Immature natural killer cell (primary cell): ENCODE results near the gene ZNF10. TPM values are rescaled to one million over a fixed set of nuclear protein-coding genes. Genes with fewer than 3 reads are reported as not detected.

Source experiments
- DNase-seq, 3 donors: peaks; one replicate each; pipeline ENCODE4 v3.0.0; 2022; ENCODE audit warnings: mixed read lengths in 1 of 3
- H3K27ac Mint-ChIP-seq, 6 donors: one replicate each; pipeline ENCODE4 v1.8.0; 2020; ENCODE audit warnings: mixed read lengths in 6 of 6, mild to moderate bottlenecking in 5 of 6, inconsistent platforms in 4 of 6, moderate library complexity in 3 of 6
- H3K27me3 Mint-ChIP-seq, 3 donors: one replicate each; pipeline ENCODE4 v1.8.0; 2020 to 2021; ENCODE audit warnings: low read depth in 3 of 3, mild to moderate bottlenecking in 3 of 3, mixed read lengths in 3 of 3, moderate library complexity in 3 of 3, inconsistent platforms in 1 of 3
- H3K36me3 Mint-ChIP-seq, 3 donors: one replicate each; pipeline ENCODE4 v1.8.0; 2020; ENCODE audit warnings: mixed read lengths in 3 of 3, inconsistent platforms in 2 of 3, mild to moderate bottlenecking in 2 of 3
- H3K4me1 Mint-ChIP-seq, 2 donors: one replicate each; pipeline ENCODE4 v1.8.0; 2020; ENCODE audit warnings: inconsistent platforms in 2 of 2, mild to moderate bottlenecking in 2 of 2, mixed read lengths in 2 of 2, moderate library complexity in 1 of 2
- H3K4me3 Mint-ChIP-seq, 5 donors: one replicate each; pipeline ENCODE4 v1.8.0; 2020; ENCODE audit warnings: mild to moderate bottlenecking in 5 of 5, mixed read lengths in 5 of 5, inconsistent platforms in 3 of 5, moderate library complexity in 3 of 5
- H3K9me3 Mint-ChIP-seq, 6 donors: one replicate each; pipeline ENCODE4 v1.8.0; 2020; ENCODE audit warnings: mild to moderate bottlenecking in 6 of 6, mixed read lengths in 6 of 6, inconsistent platforms in 4 of 6, moderate library complexity in 3 of 6
- polyA plus RNA-seq, 3 donors: library from polyadenylated mRNA; unstranded; fragments of 300-500 nt; fragmentation: Illumina TruSeq; gene quantifications; one replicate each; pipeline ENCODE4 v1.2.3, GENCODE V29; 2021

The ZNF10 gene
- polyA plus RNA-seq: 10 to 100 TPM in 1 of 3 donors, 1 to 10 TPM in 2; 5.0 to 10.4 (median 5.1) TPM

DNA sequence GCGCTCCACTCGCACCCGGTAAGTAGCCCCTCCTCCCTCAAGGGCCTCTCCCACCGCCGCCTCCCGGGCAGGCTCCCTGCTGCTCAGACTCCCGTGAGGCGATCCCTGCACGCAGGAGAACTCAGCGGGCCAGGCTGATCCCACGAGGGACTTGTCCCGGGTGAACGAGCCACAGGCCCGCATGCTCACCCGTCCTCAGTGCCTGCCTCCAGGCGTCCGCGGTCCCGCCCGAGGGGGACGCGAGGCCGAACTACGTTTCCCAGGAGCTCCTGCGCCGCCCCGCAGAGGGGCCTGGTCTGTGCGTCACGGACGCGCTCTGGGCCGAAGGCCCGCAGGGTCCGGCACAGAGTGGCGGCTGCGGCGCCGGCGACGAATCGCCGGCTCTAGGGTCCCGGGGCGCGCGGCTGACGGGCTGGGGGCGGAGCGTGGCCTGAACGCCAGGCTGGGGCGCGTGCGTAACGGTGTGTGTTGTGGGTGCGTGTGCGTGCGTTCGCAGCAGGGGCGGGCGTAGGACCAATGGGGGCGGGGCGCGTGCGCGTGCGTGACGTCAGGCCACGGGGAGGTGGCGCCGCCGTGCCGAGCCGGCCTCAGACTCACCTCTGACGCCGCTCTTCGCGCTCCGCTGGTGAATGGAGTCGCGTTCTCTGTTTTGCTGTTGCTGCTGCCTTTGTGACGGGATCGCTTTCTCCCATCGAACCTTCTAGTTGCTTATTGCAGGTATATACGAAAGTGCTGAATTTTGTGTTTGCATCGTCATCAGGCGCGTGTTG lies at the start of gene ZNF10, which contains the start of gene ZNF891:
ZNF10 (plus strand) TSS at position 590 of the 770 bp plus-strand sequence. CDS start 13,866 bp downstream, outside the sequence.
ZNF891 (minus strand) TSS at position 237 of the 770 bp plus-strand sequence. CDS start 8,356 bp downstream, outside the sequence.
- peak; percentile 95 to 96 (median 96) for DNase-seq
- Mint-ChIP-seq H3K4me1 (peaks cover 19 to 26% of the 10 kb centered on the region in 2 donors), H3K27me3 (peaks cover 12 to 22% (median 15%) of the 10 kb centered on the region in 3 donors), H3K9me3 (peaks cover 43 to 81% (median 68%) of the 10 kb centered on the region in 6 donors), H3K4me3 (peak within 1 kb of the TSS; percentile 90 to 99 (median 97)), H3K36me3 (peaks cover 45 to 47% (median 46%) of the 10 kb centered on the region in 3 donors), H3K27ac (peak within 1 kb of the TSS; percentile 96 to 100 (median 100))

DNA sequence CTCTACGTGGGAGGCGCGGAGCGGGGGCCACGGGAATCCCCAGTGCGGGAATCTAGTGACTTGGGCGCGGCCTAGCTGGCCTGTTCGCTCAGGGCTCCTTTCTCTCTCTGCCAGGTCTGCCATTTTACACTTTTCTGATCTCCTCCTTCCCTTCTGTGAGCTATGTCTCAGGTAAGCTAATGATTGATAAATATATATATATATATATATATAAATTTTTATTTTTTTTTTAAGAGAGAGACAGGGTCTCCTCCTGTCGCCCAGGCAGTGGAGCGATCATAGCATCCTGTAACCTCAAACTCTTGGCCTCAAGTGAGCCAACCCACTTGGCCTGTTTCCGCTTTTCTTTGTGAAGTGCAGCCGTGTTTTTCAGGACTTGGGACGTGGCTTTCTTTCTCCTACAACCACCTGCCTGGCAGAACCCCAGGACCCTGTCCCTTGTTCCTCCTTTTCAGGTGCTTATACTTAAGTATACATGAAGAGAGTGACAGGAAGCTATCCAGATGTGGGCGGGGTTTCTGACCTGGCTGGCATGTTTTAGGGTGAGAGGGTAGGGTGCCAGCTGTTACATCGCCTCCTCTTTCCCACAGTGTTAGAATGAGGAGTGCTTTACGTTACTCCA lies 49.2 kb upstream of the ZNF10 start:
- Mint-ChIP-seq H3K4me1 (peaks cover 8 to 15% of the 10 kb centered on the region in 2 donors), H3K9me3 (peaks cover 44 to 68% (median 58%) of the 10 kb centered on the region in 6 donors), H3K4me3 (peak overlapping the region in 1 of 5 donors; percentile 78), H3K27me3 (peaks cover 0 to 7% (median 0%) of the 10 kb centered on the region in 3 donors), H3K36me3 (peaks cover 50 to 63% (median 52%) of the 10 kb centered on the region in 3 donors), H3K27ac (peak overlapping the region in 1 of 6 donors; percentile 75)
- no peak for DNase-seq

DNA sequence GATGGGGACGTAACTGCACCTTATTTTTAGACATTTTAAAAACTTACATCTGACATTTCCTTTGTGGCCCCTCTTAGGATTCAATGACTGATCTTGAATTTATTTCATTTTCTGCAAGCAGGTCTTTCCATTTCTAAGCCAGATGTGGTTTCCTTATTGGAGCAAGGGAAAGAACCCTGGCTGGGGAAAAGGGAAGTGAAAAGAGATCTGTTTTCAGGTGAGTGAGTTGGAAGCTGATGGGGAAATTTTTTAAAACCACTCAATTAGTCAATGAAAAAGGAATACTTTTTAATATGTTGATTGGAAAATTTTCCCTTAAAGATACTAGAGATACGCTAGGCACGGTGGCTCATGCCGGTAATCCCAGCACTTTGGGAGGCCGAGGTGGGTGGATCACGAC lies 47.1 kb upstream of the ZNF10 start:
- H3K27ac Mint-ChIP-seq: peak overlapping the region in 1 of 6 donors; percentile 30
- H3K9me3 Mint-ChIP-seq: peaks cover 39 to 65% (median 55%) of the 10 kb centered on the region in 6 donors
- peaks cover 8 to 21% of the 10 kb centered on the region in 2 donors for H3K4me1 Mint-ChIP-seq
- peaks cover 52 to 70% (median 61%) of the 10 kb centered on the region in 3 donors for H3K36me3 Mint-ChIP-seq
- H3K4me3 Mint-ChIP-seq: no peak overlapping the region
- no peak for DNase-seq
- peaks cover 0 to 7% (median 1%) of the 10 kb centered on the region in 3 donors for H3K27me3 Mint-ChIP-seq

DNA sequence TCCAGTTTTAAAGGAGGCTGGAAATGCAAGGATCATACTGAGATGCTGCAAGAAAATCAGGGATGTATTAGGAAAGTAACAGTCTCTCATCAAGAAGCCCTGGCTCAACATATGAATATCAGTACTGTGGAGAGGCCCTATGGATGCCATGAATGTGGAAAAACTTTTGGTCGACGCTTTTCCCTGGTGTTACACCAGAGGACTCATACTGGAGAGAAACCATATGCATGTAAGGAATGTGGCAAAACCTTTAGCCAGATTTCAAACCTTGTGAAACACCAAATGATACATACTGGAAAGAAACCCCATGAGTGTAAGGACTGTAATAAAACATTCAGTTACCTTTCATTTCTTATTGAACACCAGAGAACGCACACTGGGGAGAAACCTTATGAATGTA lies 24.8 kb upstream of the ZNF10 start:
- Mint-ChIP-seq H3K4me3 (no peak overlapping the region), H3K4me1 (no peaks in the 10 kb centered on the region), H3K36me3 (peaks cover 70 to 83% (median 81%) of the 10 kb centered on the region in 3 donors), H3K9me3 (peaks cover 62 to 100% (median 98%) of the 10 kb centered on the region in 6 donors), H3K27me3 (peaks cover 0 to 4% (median 3%) of the 10 kb centered on the region in 3 donors), H3K27ac (no peak overlapping the region)
- DNase-seq: no peak

DNA sequence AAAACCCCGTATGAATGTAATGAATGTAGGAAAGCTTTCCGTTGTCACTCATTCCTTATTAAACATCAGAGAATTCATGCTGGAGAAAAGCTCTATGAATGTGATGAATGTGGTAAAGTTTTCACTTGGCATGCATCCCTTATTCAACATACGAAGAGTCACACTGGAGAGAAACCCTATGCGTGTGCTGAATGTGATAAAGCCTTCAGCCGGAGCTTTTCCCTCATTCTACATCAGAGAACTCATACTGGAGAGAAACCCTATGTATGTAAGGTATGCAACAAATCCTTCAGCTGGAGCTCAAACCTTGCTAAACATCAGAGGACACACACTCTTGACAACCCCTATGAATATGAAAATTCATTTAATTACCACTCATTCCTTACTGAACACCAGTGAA lies 24.2 kb upstream of the ZNF10 start:
- DNase-seq: no peak
- H3K36me3 Mint-ChIP-seq: peaks cover 63 to 77% (median 75%) of the 10 kb centered on the region in 3 donors
- peaks cover 62 to 100% (median 98%) of the 10 kb centered on the region in 6 donors for H3K9me3 Mint-ChIP-seq
- peaks cover 0 to 4% (median 3%) of the 10 kb centered on the region in 3 donors for H3K27me3 Mint-ChIP-seq
- no peak overlapping the region for H3K27ac Mint-ChIP-seq
- no peaks in the 10 kb centered on the region for H3K4me1 Mint-ChIP-seq
- no peak overlapping the region for H3K4me3 Mint-ChIP-seq

GRCh38 chr12:133107121-133107520 lies 23.3 kb upstream of the ZNF10 start:
- H3K4me1 Mint-ChIP-seq: no peaks in the 10 kb centered on the region

DNA sequence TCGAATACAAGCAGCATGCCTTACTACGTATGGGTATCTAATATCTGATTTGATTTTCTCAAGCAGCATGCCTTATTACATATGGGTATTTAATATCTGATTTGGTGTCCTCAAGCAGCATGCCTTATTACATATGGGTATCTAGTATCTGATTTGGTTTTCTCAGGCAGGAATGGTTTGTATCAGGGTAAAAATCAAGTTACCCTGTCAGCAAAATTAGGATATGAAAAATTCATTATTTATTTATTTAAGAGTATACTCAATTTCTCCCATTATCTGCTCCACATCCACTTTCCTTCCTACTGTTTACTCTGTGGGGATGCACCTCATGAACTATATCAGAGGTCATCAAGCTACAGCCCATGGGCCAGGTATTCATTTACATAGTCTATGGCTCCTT lies 22.3 kb upstream of the ZNF10 start:
- Mint-ChIP-seq H3K27me3 (peaks cover 0 to 4% (median 3%) of the 10 kb centered on the region in 3 donors), H3K9me3 (peaks cover 58 to 97% (median 95%) of the 10 kb centered on the region in 6 donors), H3K4me1 (no peaks in the 10 kb centered on the region), H3K36me3 (peaks cover 54 to 66% (median 65%) of the 10 kb centered on the region in 3 donors), H3K27ac (no peak overlapping the region), H3K4me3 (no peak overlapping the region)
- no peak for DNase-seq

More at GRCh38 chr12:133107121-133107520, 23.3 kb upstream of the ZNF10 start:
- Mint-ChIP-seq H3K9me3 (peaks cover 63 to 99% (median 97%) of the 10 kb centered on the region in 6 donors), H3K27me3 (peaks cover 0 to 4% (median 3%) of the 10 kb centered on the region in 3 donors), H3K27ac (no peak overlapping the region), H3K36me3 (peaks cover 60 to 71% (median 70%) of the 10 kb centered on the region in 3 donors), H3K4me3 (no peak overlapping the region)
- no peak for DNase-seq

DNA sequence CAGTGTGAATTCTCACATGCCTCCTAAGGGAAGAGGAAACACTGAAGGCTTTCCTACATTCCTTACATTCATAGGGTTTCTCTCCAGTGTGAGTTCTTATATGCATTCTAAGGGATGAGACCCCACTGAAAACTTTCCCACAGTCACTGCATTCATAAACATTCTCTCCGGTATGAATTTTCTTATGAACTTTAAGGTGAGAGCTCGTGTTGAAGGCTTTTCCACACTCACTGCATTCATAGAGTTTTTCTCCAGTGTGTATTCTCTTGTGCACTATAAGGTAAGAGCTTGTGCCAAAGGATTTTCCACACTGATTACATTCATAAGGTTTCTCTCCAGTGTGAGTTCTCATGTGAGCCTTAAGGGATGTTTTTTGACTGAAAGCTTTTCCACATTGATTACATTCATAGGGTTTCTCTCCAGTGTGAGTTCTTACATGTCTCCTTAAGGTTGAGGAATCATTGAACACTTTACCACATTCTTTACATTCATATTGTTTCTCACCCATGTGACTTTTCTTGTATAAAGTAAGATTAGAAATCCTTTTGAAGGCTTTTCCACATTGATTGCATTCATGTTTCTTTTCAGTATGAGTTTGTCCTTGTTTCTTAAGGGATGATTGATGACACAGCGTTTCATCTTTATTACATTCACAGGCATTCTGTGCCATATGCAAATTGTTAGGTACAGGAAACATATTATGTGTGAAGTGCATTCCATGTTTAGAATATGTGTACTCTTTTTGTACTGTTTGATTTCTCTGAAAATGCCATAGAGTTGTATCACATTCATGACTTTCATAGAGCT lies 9.8 kb upstream of the ZNF10 start:
- Mint-ChIP-seq H3K4me1 (peaks cover 0 to 2% of the 10 kb centered on the region in 2 donors), H3K4me3 (no peak overlapping the region), H3K27ac (no peak overlapping the region), H3K36me3 (peaks cover 60 to 72% (median 64%) of the 10 kb centered on the region in 3 donors), H3K9me3 (peaks cover 62 to 95% (median 95%) of the 10 kb centered on the region in 6 donors), H3K27me3 (peaks cover 0 to 2% (median 2%) of the 10 kb centered on the region in 3 donors)
- no peak for DNase-seq

DNA sequence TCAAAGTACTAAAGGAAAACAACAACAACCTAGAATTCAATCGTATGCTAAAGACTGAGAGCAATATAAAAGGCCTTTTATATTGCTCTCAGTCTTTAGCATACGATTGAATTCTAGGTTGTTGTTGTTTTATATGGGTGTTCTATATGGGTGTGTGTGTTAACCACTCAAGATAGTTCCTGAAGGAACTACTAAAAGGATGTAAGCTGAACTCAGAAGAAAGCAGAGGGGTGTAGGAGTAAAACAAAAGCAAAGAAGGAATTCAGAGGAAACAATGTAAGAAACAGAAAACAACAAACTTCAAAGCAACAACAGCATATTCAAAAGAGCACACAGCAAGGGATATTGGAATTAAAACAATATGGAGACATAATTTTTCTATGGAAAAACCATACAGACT lies 5.8 kb upstream of the ZNF10 start:
- Mint-ChIP-seq H3K27ac (no peak overlapping the region), H3K27me3 (peaks cover 0 to 7% (median 4%) of the 10 kb centered on the region in 3 donors), H3K4me3 (peak overlapping the region in 1 of 5 donors; percentile 42), H3K4me1 (peaks cover 4 to 6% of the 10 kb centered on the region in 2 donors), H3K36me3 (peaks cover 53 to 63% (median 58%) of the 10 kb centered on the region in 3 donors), H3K9me3 (peaks cover 61 to 91% (median 86%) of the 10 kb centered on the region in 6 donors)
- no peak for DNase-seq

DNA sequence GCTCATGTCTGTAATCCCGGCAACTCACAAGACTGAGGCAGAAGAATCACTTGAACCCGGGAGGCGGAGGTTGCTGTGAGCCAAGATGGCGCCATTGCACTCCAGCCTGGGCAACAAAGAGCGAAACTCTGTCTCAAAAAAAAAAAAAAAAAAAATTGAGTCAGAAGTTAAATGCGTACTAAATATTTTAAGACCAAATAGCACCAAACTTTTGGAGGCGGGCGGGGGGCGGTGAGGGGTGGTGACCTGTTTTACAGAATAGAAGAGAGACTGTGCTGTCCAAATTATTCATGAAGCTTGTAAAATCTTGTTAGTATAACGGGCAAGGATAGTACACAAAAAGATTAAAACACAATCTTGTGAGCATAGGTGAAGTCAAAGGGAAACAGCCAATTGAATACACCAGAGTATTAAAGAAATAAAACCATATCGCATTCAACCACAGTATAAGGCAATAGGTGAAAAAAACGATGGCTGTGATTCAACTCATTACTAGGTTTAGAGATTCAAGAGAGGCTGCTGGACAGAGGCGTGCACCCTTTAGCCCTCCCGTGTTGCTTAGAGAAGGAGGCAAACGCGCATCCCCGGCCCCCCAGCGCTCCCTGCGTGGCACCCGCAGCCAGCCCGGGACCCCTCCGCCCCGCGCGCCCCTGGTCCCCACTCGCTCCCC lies 924 bp upstream of the ZNF10 start:
- Mint-ChIP-seq H3K4me3 (peak overlapping the region; percentile 90 to 99 (median 97)), H3K36me3 (peaks cover 44 to 49% (median 44%) of the 10 kb centered on the region in 3 donors), H3K9me3 (peaks cover 42 to 81% (median 70%) of the 10 kb centered on the region in 6 donors), H3K4me1 (peaks cover 21 to 26% of the 10 kb centered on the region in 2 donors), H3K27me3 (peaks cover 12 to 22% (median 13%) of the 10 kb centered on the region in 3 donors), H3K27ac (peak overlapping the region; percentile 96 to 100 (median 100))
- no peak for DNase-seq

DNA sequence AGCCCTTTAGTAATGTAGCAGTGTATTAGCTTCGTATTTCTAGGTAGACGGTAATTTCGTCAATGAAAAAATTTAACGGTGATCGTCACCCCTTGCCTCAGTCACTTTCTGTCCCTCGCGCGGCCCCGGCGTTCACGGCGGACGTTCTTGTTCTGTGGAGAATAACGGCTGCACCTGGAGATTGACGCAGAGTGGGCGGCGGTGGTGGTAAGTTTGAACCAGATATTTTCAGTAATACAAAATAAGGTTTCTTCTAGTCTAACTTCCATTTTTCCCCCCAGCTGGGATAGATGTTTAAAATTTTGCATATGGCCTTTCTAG lies 341 bp downstream of the ZNF10 start:
- Mint-ChIP-seq H3K27ac (peak overlapping the region; percentile 96 to 100 (median 100)), H3K4me3 (peak overlapping the region; percentile 90 to 99 (median 97)), H3K27me3 (peaks cover 12 to 22% (median 15%) of the 10 kb centered on the region in 3 donors), H3K4me1 (peaks cover 19 to 26% of the 10 kb centered on the region in 2 donors), H3K36me3 (peaks cover 45 to 52% (median 47%) of the 10 kb centered on the region in 3 donors), H3K9me3 (peaks cover 43 to 81% (median 67%) of the 10 kb centered on the region in 6 donors)
- DNase-seq: no peak

DNA sequence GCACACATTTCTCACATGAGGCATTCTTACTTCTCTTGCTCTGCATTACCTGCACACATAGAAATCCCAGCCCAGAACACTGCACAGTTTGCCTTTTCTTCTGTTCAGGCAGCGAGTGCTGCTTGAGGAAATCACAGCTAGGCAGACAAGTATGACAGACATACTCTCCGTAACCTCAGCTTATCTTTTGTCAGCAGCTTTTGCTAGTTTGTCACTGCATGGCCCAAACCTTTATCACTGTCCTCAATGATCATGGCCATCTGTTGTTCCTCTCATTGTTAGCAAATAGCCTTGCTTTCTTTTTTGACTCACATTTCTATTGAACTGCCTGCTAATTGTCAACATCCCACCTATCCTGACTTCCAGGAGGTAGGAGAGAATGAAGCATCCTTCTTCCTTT lies 5.3 kb downstream of the ZNF10 start:
- H3K27ac Mint-ChIP-seq: no peak overlapping the region
- H3K36me3 Mint-ChIP-seq: peaks cover 72 to 76% (median 76%) of the 10 kb centered on the region in 3 donors
- H3K9me3 Mint-ChIP-seq: peaks cover 51 to 91% (median 79%) of the 10 kb centered on the region in 6 donors
- DNase-seq: no peak
- H3K27me3 Mint-ChIP-seq: peaks cover 3 to 9% (median 7%) of the 10 kb centered on the region in 3 donors
- H3K4me1 Mint-ChIP-seq: peaks cover 8 to 11% of the 10 kb centered on the region in 2 donors
- H3K4me3 Mint-ChIP-seq: no peak overlapping the region
